ENCODE data around the gene FUS.

DNA sequence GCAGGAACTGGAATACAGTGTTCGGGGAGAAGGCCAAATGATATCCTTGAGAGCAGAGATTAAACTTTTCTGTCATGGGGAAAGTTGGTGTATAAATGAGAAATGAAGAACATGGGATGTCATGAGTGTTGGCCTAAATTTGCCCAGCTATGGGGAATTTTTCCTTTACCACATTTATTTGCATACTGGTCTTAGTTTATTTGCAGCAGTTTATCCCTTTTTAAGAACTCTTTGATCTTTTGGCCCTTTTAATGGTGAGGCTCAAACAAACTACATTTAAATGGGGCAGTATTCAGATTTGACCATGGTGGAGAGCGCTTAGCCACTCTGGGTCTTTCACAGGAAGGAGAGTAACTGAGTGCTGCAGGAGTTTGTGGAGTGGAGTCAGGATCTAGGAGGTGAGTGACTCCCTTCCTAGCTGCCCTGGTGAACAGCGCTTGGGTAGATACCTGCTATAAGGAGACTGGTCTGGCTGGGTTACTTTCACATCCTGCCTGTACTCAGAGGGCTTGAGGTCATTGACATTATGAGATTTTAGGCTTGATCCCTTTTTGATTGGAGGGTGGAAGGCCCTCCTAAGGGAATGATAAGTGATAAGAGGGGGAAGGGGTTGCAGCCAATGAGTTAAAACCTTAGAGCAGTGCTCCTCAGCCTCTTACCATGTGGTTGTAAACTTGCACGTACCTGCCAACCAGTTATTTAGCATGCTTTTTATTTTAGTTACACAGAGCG, 11.9 kb downstream of the FUS start:
- TF ChIP-seq POLR2AphosphoS5 (IDR thresholded peaks at IDR 0.05) (no peak), POLR2A (IDR thresholded peaks at IDR 0.05) (no peak)
- TF ChIP-seq, protein P1, sequence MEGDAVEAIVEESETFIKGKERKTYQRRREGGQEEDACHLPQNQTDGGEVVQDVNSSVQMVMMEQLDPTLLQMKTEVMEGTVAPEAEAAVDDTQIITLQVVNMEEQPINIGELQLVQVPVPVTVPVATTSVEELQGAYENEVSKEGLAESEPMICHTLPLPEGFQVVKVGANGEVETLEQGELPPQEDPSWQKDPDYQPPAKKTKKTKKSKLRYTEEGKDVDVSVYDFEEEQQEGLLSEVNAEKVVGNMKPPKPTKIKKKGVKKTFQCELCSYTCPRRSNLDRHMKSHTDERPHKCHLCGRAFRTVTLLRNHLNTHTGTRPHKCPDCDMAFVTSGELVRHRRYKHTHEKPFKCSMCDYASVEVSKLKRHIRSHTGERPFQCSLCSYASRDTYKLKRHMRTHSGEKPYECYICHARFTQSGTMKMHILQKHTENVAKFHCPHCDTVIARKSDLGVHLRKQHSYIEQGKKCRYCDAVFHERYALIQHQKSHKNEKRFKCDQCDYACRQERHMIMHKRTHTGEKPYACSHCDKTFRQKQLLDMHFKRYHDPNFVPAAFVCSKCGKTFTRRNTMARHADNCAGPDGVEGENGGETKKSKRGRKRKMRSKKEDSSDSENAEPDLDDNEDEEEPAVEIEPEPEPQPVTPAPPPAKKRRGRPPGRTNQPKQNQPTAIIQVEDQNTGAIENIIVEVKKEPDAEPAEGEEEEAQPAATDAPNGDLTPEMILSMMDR (IDR thresholded peaks at IDR 0.05), result no peak
